Small intestine (tissue), 7 donors: Measurements from ENCODE around the gene CTNNA3. TPM values are rescaled to one million over a fixed set of nuclear protein-coding genes. Genes with fewer than 3 reads are reported as not detected.

Experiments
- DNase-seq, 2 donors: peaks; one replicate each; pipeline versions ENCODE4 v3.0.0 to v3.0.0-alpha.2; 2013
- FAIRE-seq: peaks from 2 replicates; lab custom pipeline; 2012; peaks lifted over from hg19 to GRCh38; lab: Jason Lieb, UNC
- H3K27ac ChIP-seq, 3 donors: one replicate each; pipeline ENCODE4 v1.5.1; 2013; ENCODE audit warnings: low read length in 2 of 3, mild to moderate bottlenecking in 2 of 3, control low read depth in 1 of 3, inconsistent platforms in 1 of 3, low read depth in 1 of 3, moderate library complexity in 1 of 3
- H3K27me3 ChIP-seq, 3 donors: one replicate each; pipeline ENCODE4 v1.6.1; 2013; ENCODE audit warnings: low read length in 3 of 3, inconsistent platforms in 1 of 3; ENCODE audit not compliant: control insufficient read depth in 3 of 3, insufficient read depth in 3 of 3
- H3K36me3 ChIP-seq, 3 donors: one replicate each; pipeline ENCODE4 v1.6.1; 2013; ENCODE audit warnings: low read length in 3 of 3, inconsistent platforms in 1 of 3, low read depth in 1 of 3, mild to moderate bottlenecking in 1 of 3, moderate library complexity in 1 of 3; ENCODE audit not compliant: control insufficient read depth in 3 of 3, insufficient read depth in 2 of 3
- H3K4me1 ChIP-seq, 3 donors: one replicate each; pipeline ENCODE4 v1.6.1; 2013; ENCODE audit warnings: low read length in 2 of 3, inconsistent platforms in 1 of 3, low read depth in 1 of 3, mild to moderate bottlenecking in 1 of 3, moderate library complexity in 1 of 3; ENCODE audit not compliant: control insufficient read depth in 3 of 3, insufficient read depth in 2 of 3
- H3K4me3 ChIP-seq, 3 donors: one replicate each; pipeline ENCODE4 v1.5.1; 2013; ENCODE audit warnings: low read length in 3 of 3, control low read depth in 1 of 3, inconsistent platforms in 1 of 3, low read depth in 1 of 3, mild to moderate bottlenecking in 1 of 3, moderate library complexity in 1 of 3
- H3K9me3 ChIP-seq, 2 donors: one replicate each; pipeline ENCODE4 v1.6.1; 2013; ENCODE audit warnings: low read depth in 1 of 2, low read length in 1 of 2; ENCODE audit not compliant: control insufficient read depth in 2 of 2, insufficient read depth in 1 of 2
- WGBS, 3 donors: extraction: QIAGEN DNeasy Blood & Tissue Kit; methylation state at CpG; one replicate each; pipeline ENCODE4 v1.1.7; 2013; 5-methylcytosine and 5-hydroxymethylcytosine counted together
- polyA plus RNA-seq, 4 donors: library from polyadenylated mRNA; stranded (reverse) in 3 of 4; unstranded in 1 of 4; fragments of 200-250 nt in 3 of 4; fragments of 120-200 nt in 1 of 4; gene quantifications; one replicate each; pipeline versions ENCODE4 v1.2.1 to v1.2.3, GENCODE V29; 2013
- donor health status: healthy with polysubstance abuse.
- donor health status: control.
- donor health status: control.
- donor health status: Bipolar disorder and iron deficiency.
- donor health status: healthy.

The CTNNA3 gene
- polyA plus RNA-seq, 4 donors = 0.24 to 0.38 TPM; not detected in 2

GRCh38 chr10:66651308-66652082, 1044.5 kb downstream of the CTNNA3 start:
- Histone ChIP-seq H3K9me3 (peaks cover 0 to 8% of the 10 kb centered on the region in 2 donors), H3K27me3 (no peaks in the 10 kb centered on the region), H3K4me3 (no peak overlapping the region), H3K36me3 (no peaks in the 10 kb centered on the region), H3K4me1 (no peaks in the 10 kb centered on the region), H3K27ac (no peak overlapping the region)
- FAIRE-seq = no peak
- DNase-seq = no peak
- 87 to 92% (median 90%) methylated on average over 15 to 30 of the region's 30 CpGs for WGBS, 3 donors

GRCh38 chr10:66649626-66650025, 1046.4 kb downstream of the CTNNA3 start:
- DNase-seq (no peak), FAIRE-seq (no peak)
- H3K36me3 ChIP-seq = no peaks in the 10 kb centered on the region
- H3K4me3 ChIP-seq = no peak overlapping the region
- no peaks in the 10 kb centered on the region for H3K27me3 ChIP-seq
- no peak overlapping the region for H3K27ac ChIP-seq
- no peaks in the 10 kb centered on the region for H3K4me1 ChIP-seq
- H3K9me3 ChIP-seq = peaks cover 0 to 8% of the 10 kb centered on the region in 2 donors
- WGBS, 3 donors = 69 to 74% (median 72%) methylated on average over 3 of the region's 3 CpGs

GRCh38 chr10:66642217-66642616, 1053.8 kb downstream of the CTNNA3 start:
- Histone ChIP-seq H3K27me3 (no peaks in the 10 kb centered on the region), H3K4me3 (no peak overlapping the region), H3K36me3 (no peaks in the 10 kb centered on the region), H3K4me1 (peaks cover 0 to 3% (median 0%) of the 10 kb centered on the region in 3 donors), H3K27ac (no peak overlapping the region), H3K9me3 (no peaks in the 10 kb centered on the region)
- DNase-seq (no peak), FAIRE-seq (no peak)
- WGBS, 3 donors = 67 to 85% (median 75%) methylated on average over 1 of the region's 1 CpG

GRCh38 chr10:66639371-66639770, 1056.6 kb downstream of the CTNNA3 start:
- no peak overlapping the region for H3K4me3 ChIP-seq
- H3K36me3 ChIP-seq = no peaks in the 10 kb centered on the region
- no peak overlapping the region for H3K27ac ChIP-seq
- 51 to 87% (median 57%) methylated on average over 1 of the region's 1 CpG for WGBS, 3 donors
- H3K4me1 ChIP-seq = peaks cover 0 to 3% (median 0%) of the 10 kb centered on the region in 3 donors
- DNase-seq = no peak
- no peak for FAIRE-seq
- no peaks in the 10 kb centered on the region for H3K9me3 ChIP-seq
- H3K27me3 ChIP-seq = no peaks in the 10 kb centered on the region

GRCh38 chr10:66637273-66638036, 1058.5 kb downstream of the CTNNA3 start:
- Histone ChIP-seq H3K36me3 (no peaks in the 10 kb centered on the region), H3K4me1 (peaks cover 0 to 3% (median 0%) of the 10 kb centered on the region in 3 donors), H3K4me3 (no peak overlapping the region), H3K27me3 (no peaks in the 10 kb centered on the region), H3K27ac (no peak overlapping the region), H3K9me3 (no peaks in the 10 kb centered on the region)
- FAIRE-seq (no peak), DNase-seq (peak; percentile 11 to 48)
- WGBS, 3 donors = 30 to 51% (median 31%) methylated on average over 3 of the region's 3 CpGs

GRCh38 chr10:66629996-66630395, 1066.0 kb downstream of the CTNNA3 start:
- H3K36me3 ChIP-seq = no peaks in the 10 kb centered on the region
- no peaks in the 10 kb centered on the region for H3K9me3 ChIP-seq
- no peak for FAIRE-seq
- no peak overlapping the region for H3K27ac ChIP-seq
- H3K4me1 ChIP-seq = no peaks in the 10 kb centered on the region
- H3K4me3 ChIP-seq = no peak overlapping the region
- no peaks in the 10 kb centered on the region for H3K27me3 ChIP-seq
- DNase-seq = no peak

- H3K36me3 ChIP-seq = no peaks in the 10 kb centered on the region
- H3K4me1 ChIP-seq = no peaks in the 10 kb centered on the region
- no peak overlapping the region for H3K4me3 ChIP-seq
- H3K27ac ChIP-seq = no peak overlapping the region
- H3K9me3 ChIP-seq = no peaks in the 10 kb centered on the region
- DNase-seq = peak; percentile 2 to 17
- FAIRE-seq = no peak
- H3K27me3 ChIP-seq = no peaks in the 10 kb centered on the region
- WGBS, 3 donors = 30 to 37% (median 33%) methylated on average over 4 of the region's 4 CpGs
Observed at GRCh38 chr10:66627156-66627555, 1068.8 kb downstream of the CTNNA3 start.

GRCh38 chr10:66625709-66626590, 1070.0 kb downstream of the CTNNA3 start:
- no peaks in the 10 kb centered on the region for H3K4me1 ChIP-seq
- H3K27ac ChIP-seq = no peak overlapping the region
- H3K27me3 ChIP-seq = no peaks in the 10 kb centered on the region
- H3K9me3 ChIP-seq = no peaks in the 10 kb centered on the region
- 19 to 41% (median 20%) methylated on average over 4 of the region's 4 CpGs for WGBS, 3 donors
- no peak overlapping the region for H3K4me3 ChIP-seq
- no peaks in the 10 kb centered on the region for H3K36me3 ChIP-seq
- DNase-seq (peak in 1 of 2 donors; percentile 3), FAIRE-seq (no peak)
